ENCODE data around the gene PRG2.
"Not testable (repeated sequence)": the region's sequence is repeated elsewhere in the genome, so short reads cannot be mapped to it uniquely, and the experiment has no call there.

The PRG2 gene

DNA sequence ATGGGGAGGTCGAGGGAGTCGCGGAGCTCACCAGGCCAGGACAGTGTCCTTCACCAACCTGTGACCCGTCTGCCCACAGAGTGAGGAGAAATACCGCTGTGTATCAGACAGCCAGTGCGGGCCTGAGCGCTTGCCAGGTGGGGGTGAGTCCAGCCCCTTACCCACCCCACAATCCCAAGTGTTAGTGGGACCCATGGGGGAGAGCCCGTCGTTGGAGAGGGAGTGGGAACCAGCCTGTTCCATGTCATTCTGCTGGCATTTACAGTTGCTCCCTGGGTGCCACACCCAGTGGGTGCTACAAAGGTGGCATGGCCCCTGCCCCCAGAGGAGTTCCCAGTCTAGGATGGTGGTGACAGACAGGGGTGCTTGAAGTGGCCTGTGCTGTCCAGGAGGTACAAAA, 43.1 kb downstream of the PRG2 start:
- DNase-seq (ENCODE audit: low read depth) = no peak

DNA sequence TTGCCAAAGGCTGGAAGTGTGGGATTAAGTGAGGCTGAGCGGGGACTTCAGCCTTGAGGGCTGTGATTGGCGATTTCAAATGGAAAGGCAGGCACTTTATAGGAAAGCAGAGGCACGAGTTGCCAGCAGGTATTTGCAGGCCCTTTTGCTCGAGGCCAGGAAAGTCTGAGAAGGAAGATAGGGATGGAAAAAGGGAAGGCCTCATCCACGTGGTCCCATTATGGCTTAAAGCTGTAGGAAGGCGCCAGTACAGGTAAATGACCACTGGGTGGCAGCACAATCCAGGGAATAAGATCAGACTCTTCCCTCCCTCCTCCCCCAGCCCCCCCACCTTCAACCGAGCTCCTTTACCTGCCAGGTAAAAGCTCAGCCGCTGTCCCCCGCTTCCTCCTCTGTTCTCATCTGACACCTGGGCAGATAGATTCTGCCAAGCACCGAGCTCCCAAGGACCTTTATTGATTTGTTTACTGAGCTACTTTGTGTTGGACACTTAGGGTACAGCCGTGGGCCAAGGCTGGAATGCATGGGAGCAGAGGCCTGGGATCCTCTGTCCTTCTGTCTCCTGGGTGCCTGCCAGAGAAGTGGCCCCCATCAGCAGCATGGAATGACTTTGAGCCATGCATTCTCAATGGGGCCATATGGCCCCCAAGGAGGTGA, 44.8 kb downstream of the PRG2 start:
- no peak for DNase-seq (ENCODE audit: low read depth)

DNA sequence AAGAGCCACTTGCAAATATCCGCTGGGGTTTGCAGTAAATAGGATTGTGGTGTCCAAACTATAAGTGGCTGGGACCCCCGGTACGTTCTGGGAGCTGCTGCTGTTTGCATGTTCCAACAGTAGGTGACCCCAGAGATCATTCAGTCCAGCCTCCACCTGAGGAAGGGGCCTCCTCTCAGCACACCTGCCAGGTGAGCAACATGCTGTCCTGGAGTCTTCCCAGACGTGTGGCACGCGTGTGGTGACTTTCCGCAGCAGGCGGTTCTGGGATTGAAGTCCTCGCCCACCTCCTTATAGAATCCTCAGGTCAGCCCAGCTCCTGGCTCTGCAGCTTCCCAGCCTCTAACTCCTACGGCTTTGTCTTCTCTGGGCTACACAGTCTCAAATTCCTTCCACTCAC, 45.6 kb downstream of the PRG2 start:
- DNase-seq (ENCODE audit: low read depth) = no peak

DNA sequence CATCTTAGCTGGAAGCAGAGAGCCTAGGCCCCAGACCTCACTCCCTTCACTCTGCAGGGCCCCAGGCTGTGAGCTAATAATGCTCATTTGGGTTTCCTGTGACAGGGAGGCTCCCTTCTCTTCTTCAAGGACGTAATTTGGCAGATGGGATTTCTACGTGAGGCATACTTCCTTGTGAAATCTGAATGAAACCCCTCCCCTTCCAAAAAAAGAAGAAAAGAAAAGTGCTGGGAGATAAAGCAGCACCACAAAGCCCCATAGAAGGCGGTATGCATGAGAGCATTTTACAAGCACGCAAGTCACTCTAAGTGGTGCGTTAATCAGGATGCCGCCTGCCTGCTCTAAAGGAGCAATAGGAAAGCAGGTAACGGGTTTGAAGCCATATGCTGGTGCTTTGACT, 46.6 kb downstream of the PRG2 start:
- no peak for DNase-seq (ENCODE audit: low read depth)

DNA sequence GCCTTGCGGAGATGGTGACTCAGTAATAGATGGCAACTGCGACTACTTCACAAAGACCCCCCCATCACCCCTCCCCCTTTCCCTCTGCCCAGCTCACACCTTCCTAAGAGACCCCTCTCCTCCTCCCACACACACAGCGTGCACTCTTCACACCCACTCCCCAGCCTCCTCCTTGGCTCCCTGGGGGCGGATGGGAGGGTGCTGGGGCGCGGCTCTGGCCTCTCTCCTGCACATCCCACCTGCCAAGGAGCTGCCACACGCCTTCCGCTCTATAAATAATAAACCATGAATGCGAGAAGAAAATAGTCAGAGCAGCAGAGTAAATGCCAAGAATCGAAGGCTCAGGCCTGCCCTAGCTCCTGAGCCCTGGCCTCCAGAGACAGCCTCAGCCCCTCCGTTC, 47.7 kb downstream of the PRG2 start:
- DNase-seq (ENCODE audit: low read depth) = no peak

DNA sequence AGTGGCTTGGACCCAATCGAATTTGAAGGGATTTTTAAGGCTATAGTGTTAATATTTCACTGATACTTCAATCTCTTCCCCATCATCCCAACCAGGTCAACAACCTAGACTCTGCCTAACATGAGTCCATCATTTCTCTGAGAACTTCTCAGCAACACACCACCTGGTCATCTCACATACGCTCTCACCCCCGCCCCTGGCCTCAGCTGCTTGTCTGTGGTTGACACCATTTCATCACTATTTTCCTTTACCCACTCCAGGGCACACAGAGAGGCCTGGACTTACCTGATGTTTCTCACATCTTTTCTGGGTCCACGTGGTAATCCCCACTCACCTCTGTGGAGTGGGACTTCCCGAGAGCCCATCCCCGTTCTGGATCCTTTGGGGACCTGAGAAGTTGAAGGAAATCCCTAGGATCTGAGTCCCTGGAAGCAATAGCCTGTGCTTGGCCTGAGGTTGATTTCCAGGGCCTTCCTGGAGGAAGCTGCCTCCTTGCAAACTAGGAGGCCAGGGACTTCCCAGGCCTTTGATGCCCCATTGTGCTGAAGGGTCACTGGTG, 49.1 kb downstream of the PRG2 start:
- DNase-seq (ENCODE audit: low read depth) = no peak

DNA sequence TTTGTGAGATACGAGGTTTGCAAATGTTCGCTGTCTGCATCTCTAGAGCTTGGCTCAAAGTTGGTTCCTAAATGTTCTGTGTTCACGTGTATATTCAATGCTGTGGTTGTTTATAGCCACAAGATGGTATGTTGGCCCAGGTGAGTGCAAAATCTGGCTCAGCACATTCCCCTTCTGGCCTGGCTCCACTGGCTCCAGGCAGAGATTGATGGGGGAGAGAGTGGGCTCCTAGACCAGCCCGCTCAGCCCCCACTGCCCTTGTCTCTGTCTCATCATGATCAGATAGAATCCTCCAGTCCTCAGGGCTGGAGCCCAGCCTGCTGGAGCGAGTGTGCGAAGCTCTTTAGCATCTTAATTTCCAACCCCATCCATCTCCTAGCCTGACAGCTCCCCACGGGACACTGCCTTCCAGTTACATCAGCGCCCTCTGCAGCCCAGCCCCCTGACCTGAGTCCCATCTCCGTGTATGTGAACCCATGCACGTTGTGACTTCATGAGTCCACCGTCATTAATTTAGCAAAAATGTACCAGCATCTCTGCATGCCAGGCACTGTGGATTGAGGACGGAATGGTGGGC, 50.3 kb downstream of the PRG2 start:
- DNase-seq (ENCODE audit: low read depth) = no peak

DNA sequence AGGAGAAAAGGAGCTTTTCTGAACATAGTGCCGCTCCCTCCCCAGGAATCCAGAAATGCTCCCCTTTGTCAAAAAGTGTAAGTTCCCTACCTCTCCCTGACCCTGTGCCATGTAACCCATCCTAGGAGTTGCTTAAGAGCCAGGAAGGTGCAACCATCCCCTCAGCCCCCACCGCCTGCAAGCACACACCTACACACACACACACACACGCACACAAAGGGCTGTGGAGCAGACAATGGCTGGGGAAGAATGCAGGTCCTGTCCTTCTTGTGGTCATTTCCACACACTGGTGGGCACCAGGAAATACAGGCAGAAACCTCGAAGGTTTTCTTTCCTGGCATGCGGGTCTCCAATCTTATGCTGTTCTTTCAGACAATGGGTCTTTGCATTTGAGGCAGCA, 51.1 kb downstream of the PRG2 start:
- DNase-seq (ENCODE audit: low read depth) = no peak

DNA sequence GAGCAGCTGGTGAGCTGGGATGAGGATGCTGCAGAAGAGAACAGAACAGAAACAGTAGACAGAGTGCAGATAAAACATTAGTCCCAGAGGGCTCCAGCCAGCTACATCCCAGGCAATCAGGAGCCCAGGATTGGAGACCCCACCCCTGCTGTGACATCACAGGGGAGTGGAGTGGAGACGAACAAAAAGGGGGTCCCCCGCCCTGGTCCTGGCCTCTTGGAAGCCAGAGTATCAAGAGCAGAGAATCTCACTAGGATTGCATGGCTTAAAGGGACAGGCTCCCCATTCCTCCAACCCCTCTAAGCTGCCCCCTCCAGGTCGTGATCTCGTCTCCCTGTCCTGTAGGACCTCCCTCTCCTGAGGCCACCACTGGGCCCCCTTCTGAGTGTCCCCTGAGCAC, 52.3 kb downstream of the PRG2 start, which contains the start of gene P2RX3:
P2RX3 (plus strand) TSS at position 211 of the 400 bp plus-strand sequence. CDS start 199 bp downstream, outside the sequence.
- DNase-seq (ENCODE audit: low read depth) = no peak

DNA sequence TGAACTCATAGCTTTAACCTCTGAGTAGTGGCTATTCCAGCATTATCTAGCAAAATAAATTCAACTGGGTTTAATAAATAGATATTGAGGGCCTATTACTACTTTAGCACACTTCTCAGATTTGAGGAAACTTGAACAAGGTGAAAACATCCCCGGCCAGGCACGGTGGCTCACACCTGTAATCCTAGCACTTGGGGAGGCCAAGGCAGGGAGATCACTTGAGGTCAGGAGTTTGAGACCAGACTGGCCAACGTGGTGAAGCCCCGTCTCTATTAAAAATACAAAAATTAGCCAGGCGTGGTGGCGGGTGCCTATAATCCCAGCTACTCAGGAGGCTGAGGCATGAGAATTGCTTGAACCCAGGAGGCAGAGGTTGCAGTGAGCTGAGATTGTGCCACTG, 53.6 kb downstream of the PRG2 start:
- DNase-seq (ENCODE audit: low read depth) = not testable (repeated sequence)
